GM19351 (cell line): ENCODE results near the gene LRPPRC.
"Not testable (repeated sequence)": the region's sequence is repeated elsewhere in the genome, so short reads cannot be mapped to it uniquely, and the experiment has no call there.

Experiments
- ATAC-seq: cut with Tn5 transposase; IDR thresholded peaks from one replicate; pipeline ENCODE4 v1.9.1; 2021; ENCODE audit warnings: mild to moderate bottlenecking, moderate library complexity; ENCODE audit not compliant: unreplicated experiment

Gene LRPPRC

GRCh38 chr2:43911136-43911790 is 84.5 kb downstream of the LRPPRC start:
- ATAC-seq = not testable (repeated sequence)

GRCh38 chr2:43906448-43907109 is 89.2 kb downstream of the LRPPRC start:
- no peak for ATAC-seq

- no peak for ATAC-seq
These were observed 89.9 kb downstream of the LRPPRC start for GRCh38 chr2:43905871-43906270.

GRCh38 chr2:43905371-43905803 is 90.4 kb downstream of the LRPPRC start:
- peak; percentile 65 for ATAC-seq

GRCh38 chr2:43899589-43899988 is 96.2 kb downstream of the LRPPRC start:
- ATAC-seq = no peak

GRCh38 chr2:43898838-43899346 is 96.9 kb downstream of the LRPPRC start:
- ATAC-seq = no peak

- no peak for ATAC-seq
These were observed 97.5 kb downstream of the LRPPRC start for GRCh38 chr2:43898134-43898837.

GRCh38 chr2:43897492-43897891 is 98.3 kb downstream of the LRPPRC start:
- ATAC-seq = no peak

- no peak for ATAC-seq
These were observed 98.9 kb downstream of the LRPPRC start for GRCh38 chr2:43896906-43897305.

- ATAC-seq = no peak
These were observed 101.0 kb downstream of the LRPPRC start for GRCh38 chr2:43894743-43895142.

GRCh38 chr2:43890855-43891254 is 104.9 kb downstream of the LRPPRC start:
- no peak for ATAC-seq

GRCh38 chr2:43889416-43889815 is 106.4 kb downstream of the LRPPRC start:
- ATAC-seq = no peak

- no peak for ATAC-seq
These were observed 108.6 kb downstream of the LRPPRC start for GRCh38 chr2:43887176-43887575.

- no peak for ATAC-seq
These were observed 110.6 kb downstream of the LRPPRC start for GRCh38 chr2:43885132-43885632.

GRCh38 chr2:43884689-43885088 is 111.1 kb downstream of the LRPPRC start:
- ATAC-seq = no peak

- ATAC-seq = no peak
These were observed 113.5 kb downstream of the LRPPRC start for GRCh38 chr2:43882312-43882711.

- no peak for ATAC-seq
These were observed 114.8 kb downstream of the LRPPRC start for GRCh38 chr2:43880952-43881351.

- no peak for ATAC-seq
These were observed 115.3 kb downstream of the LRPPRC start for GRCh38 chr2:43880471-43880870.

- ATAC-seq = no peak
These were observed 116.5 kb downstream of the LRPPRC start for GRCh38 chr2:43879261-43879660.

GRCh38 chr2:43877782-43878464 is 117.9 kb downstream of the LRPPRC start:
- ATAC-seq = peak; percentile 67
